HEK293T (cell line): Measurements from ENCODE around the gene ELOB.

Source experiments
- BHLHE40 ChIP-seq: fragments of 450-650 bp; IDR thresholded peaks from 2 replicates; pipeline ENCODE4 v1.6.1; 2016; ENCODE audit warnings: mild to moderate bottlenecking, moderate library complexity, borderline replicate concordance
- ELF4 ChIP-seq: fragments of 450-650 bp; IDR thresholded peaks from 2 replicates; pipeline ENCODE4 v1.6.1; 2017; ENCODE audit warnings: antibody characterized with exemption
- FOXK2 ChIP-seq: fragments of 450-650 bp; IDR thresholded peaks from 2 replicates; pipeline ENCODE4 v1.6.1; 2016; ENCODE audit warnings: mild to moderate bottlenecking
- HDGF ChIP-seq: fragments of 450-650 bp; IDR thresholded peaks from 2 replicates; pipeline ENCODE4 v1.6.1; 2017; ENCODE audit warnings: antibody characterized with exemption, borderline replicate concordance
- NFRKB ChIP-seq: fragments of 450-650 bp; IDR thresholded peaks from 2 replicates; pipeline ENCODE4 v1.6.1; 2016; ENCODE audit warnings: mild to moderate bottlenecking, moderate library complexity
- SP1 ChIP-seq: fragments of 450-650 bp; IDR thresholded peaks from 2 replicates; pipeline ENCODE4 v1.6.1; 2017
- SUZ12 ChIP-seq: fragments of 450-650 bp; IDR thresholded peaks from 2 replicates; pipeline ENCODE4 v1.6.1; 2016; ENCODE audit warnings: mild to moderate bottlenecking
- TARDBP ChIP-seq: fragments of 450-650 bp; IDR thresholded peaks from 2 replicates; pipeline ENCODE4 v1.6.1; 2016
- TF ChIP-seq, protein P1 (sequence below): fragments of 450-650 bp; IDR thresholded peaks from 2 replicates; pipeline ENCODE4 v1.6.1; 2016

DNA sequence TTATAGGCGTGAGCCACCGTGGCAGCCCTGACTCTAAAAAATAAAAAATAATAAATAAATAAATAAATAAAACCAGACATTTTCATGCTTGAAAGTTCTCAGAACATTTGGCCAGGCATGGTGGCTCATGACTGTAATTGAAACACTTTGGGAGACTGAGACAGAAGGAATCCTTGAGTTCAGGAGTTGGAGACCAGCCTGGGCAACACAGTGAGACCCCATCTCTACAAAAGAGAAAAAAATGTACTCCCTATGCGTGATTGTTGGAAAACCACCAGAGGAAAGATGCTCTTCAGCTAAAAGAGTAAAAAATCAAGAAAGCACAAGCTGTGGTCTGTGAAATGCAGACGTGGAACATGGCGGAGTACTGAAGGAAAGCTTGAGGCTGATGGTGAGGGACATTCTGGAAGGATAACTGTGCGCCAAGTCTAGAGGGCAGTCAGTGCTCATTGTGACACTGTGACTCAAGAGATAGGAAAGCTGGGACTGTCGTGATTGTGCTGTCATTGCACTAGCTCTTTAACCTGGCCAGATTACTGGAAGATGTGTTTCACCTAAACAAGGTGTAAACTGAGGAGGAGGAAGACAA lies 52.9 kb downstream of the ELOB start:
- TF ChIP-seq, protein P1, sequence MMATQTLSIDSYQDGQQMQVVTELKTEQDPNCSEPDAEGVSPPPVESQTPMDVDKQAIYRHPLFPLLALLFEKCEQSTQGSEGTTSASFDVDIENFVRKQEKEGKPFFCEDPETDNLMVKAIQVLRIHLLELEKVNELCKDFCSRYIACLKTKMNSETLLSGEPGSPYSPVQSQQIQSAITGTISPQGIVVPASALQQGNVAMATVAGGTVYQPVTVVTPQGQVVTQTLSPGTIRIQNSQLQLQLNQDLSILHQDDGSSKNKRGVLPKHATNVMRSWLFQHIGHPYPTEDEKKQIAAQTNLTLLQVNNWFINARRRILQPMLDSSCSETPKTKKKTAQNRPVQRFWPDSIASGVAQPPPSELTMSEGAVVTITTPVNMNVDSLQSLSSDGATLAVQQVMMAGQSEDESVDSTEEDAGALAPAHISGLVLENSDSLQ: no peak
- TF ChIP-seq ELF4: no peak
- no peak for TF ChIP-seq FOXK2
- TF ChIP-seq NFRKB: no peak
- TF ChIP-seq TARDBP: no peak
- TF ChIP-seq BHLHE40: no peak
- no peak for TF ChIP-seq SP1
- no peak for TF ChIP-seq SUZ12
- no peak for TF ChIP-seq HDGF
